Activated naive CD8-positive, alpha-beta T cell (primary cell): Measurements from ENCODE around the gene OR7C1.

Experiments
- H3K27ac Mint-ChIP-seq: one replicate; pipeline ENCODE4 v1.8.0; 2021; ENCODE audit warnings: mixed read lengths
- H3K27me3 Mint-ChIP-seq: one replicate; pipeline ENCODE4 v1.8.0; 2021; ENCODE audit warnings: mixed read lengths
- H3K36me3 Mint-ChIP-seq: one replicate; pipeline ENCODE4 v1.8.0; 2021; ENCODE audit warnings: mixed read lengths
- H3K4me1 Mint-ChIP-seq: one replicate; pipeline ENCODE4 v1.8.0; 2021; ENCODE audit warnings: low read depth, mixed read lengths
- H3K4me3 Mint-ChIP-seq: one replicate; pipeline ENCODE4 v1.8.0; 2021; ENCODE audit warnings: mild to moderate bottlenecking, mixed read lengths
- H3K9me3 Mint-ChIP-seq: one replicate; pipeline ENCODE4 v1.8.0; 2021; ENCODE audit warnings: low read depth, mixed read lengths

OR7C1 gene

GRCh38 chr19:14764401-14764800, 70.6 kb downstream of the OR7C1 start:
- Mint-ChIP-seq H3K27ac (no peak overlapping the region), H3K9me3 (no peaks in the 10 kb centered on the region), H3K36me3 (no peaks in the 10 kb centered on the region), H3K4me1 (no peaks in the 10 kb centered on the region), H3K27me3 (peaks cover 11% of the 10 kb centered on the region), H3K4me3 (no peak overlapping the region)

- Mint-ChIP-seq H3K4me1 (no peaks in the 10 kb centered on the region), H3K27ac (no peak overlapping the region), H3K4me3 (no peak overlapping the region), H3K27me3 (peaks cover 11% of the 10 kb centered on the region), H3K9me3 (no peaks in the 10 kb centered on the region), H3K36me3 (no peaks in the 10 kb centered on the region)
Observed at GRCh38 chr19:14763497-14764145, 71.4 kb downstream of the OR7C1 start.

DNA sequence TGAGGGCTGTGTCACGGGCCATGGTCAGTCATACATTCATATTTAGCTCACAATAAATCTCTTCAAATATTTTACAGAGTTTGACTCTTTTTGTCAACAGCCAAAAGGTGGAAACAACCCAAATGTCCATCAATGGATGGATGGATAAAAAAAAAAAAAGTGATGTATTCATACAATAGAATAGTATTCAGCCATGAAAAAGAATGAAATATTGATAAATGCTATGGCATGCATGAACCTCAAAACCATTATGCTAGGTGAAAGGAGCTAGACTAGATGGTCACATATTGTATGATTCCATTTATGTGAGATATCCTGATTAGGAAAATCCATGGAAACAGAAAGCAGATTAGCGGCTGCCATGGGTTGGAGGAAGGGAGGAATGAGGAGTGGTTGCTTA, 72.9 kb downstream of the OR7C1 start:
- H3K4me1 Mint-ChIP-seq: no peaks in the 10 kb centered on the region
- H3K27me3 Mint-ChIP-seq: peaks cover 14% of the 10 kb centered on the region
- no peak overlapping the region for H3K27ac Mint-ChIP-seq

GRCh38 chr19:14761607-14762006, 73.4 kb downstream of the OR7C1 start:
- H3K36me3 Mint-ChIP-seq: no peaks in the 10 kb centered on the region
- no peak overlapping the region for H3K4me3 Mint-ChIP-seq
- H3K27me3 Mint-ChIP-seq: peaks cover 14% of the 10 kb centered on the region
- H3K27ac Mint-ChIP-seq: no peak overlapping the region
- no peaks in the 10 kb centered on the region for H3K4me1 Mint-ChIP-seq
- no peaks in the 10 kb centered on the region for H3K9me3 Mint-ChIP-seq

More for the DNA sequence above, 72.9 kb downstream of the OR7C1 start:
- Mint-ChIP-seq H3K36me3 (no peaks in the 10 kb centered on the region), H3K4me3 (no peak overlapping the region), H3K9me3 (no peaks in the 10 kb centered on the region)

DNA sequence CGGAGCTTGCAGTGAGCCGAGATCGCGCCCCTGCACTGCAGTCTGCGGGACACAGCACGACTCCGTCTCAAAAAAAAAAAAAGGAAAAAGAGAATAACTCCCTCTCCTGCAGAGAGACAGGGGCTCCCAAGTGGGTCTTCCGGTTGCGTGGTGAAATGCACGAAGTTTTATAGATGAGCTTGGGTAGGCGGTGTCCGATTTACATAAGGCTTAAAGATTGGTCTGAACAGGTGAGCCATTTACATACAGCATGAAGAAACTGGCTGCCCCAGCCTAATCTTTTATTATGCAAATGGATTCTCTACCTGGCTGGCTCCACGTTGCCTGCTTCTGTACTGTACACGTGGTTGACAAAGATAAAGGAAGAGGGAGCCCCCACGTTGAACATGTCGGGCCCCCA, 76.2 kb downstream of the OR7C1 start:
- H3K4me1 Mint-ChIP-seq: no peaks in the 10 kb centered on the region
- no peaks in the 10 kb centered on the region for H3K36me3 Mint-ChIP-seq
- peaks cover 4% of the 10 kb centered on the region for H3K27me3 Mint-ChIP-seq
- H3K4me3 Mint-ChIP-seq: no peak overlapping the region
- H3K27ac Mint-ChIP-seq: no peak overlapping the region
- no peaks in the 10 kb centered on the region for H3K9me3 Mint-ChIP-seq

GRCh38 chr19:14748601-14749000, 86.4 kb downstream of the OR7C1 start:
- Mint-ChIP-seq H3K27ac (no peak overlapping the region), H3K4me1 (no peaks in the 10 kb centered on the region), H3K36me3 (no peaks in the 10 kb centered on the region), H3K9me3 (no peaks in the 10 kb centered on the region), H3K4me3 (no peak overlapping the region), H3K27me3 (no peaks in the 10 kb centered on the region)
